Measurements from ENCODE around the gene FTCD. TPM values are rescaled to one million over a fixed set of nuclear protein-coding genes. Genes with fewer than 3 reads are reported as not detected.
A peak's percentile ranks its signal among the peaks of the same experiment; 100 is the strongest.

Gene FTCD
- total and polyA plus RNA-seq, 9 of the 15 experiments (the other 6 are each of a cell fraction or from before 2014, with no cell fraction given): 0.11 to 1.6 (median 0.67) TPM; not detected in 5

DNA sequence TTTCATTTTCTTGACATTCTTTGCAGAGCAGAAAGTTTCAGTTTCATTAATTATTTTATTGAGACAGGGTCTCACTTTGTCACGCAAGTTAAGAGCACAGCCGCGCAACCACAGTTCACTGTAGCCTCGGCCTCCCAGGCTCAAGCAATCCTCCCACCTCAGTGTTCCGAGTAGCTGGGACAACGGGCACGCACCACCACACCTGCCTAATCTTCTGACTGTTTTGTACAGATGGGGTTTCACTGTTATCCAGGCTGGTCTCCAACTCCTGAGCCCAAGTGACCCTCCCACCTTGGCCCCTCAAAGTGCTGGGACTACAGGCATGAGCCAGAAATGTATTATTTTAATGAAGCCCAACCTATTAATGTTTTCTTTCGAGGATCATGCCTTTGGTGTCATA, 31.9 kb upstream of the FTCD start (continued):
- TF ChIP-seq, protein P1, sequence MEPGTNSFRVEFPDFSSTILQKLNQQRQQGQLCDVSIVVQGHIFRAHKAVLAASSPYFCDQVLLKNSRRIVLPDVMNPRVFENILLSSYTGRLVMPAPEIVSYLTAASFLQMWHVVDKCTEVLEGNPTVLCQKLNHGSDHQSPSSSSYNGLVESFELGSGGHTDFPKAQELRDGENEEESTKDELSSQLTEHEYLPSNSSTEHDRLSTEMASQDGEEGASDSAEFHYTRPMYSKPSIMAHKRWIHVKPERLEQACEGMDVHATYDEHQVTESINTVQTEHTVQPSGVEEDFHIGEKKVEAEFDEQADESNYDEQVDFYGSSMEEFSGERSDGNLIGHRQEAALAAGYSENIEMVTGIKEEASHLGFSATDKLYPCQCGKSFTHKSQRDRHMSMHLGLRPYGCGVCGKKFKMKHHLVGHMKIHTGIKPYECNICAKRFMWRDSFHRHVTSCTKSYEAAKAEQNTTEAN (CRISPR knock-in tag; IDR thresholded peaks at IDR 0.05): no peak
- no peak for TF ChIP-seq STAG1 (CRISPR knock-in tag; IDR thresholded peaks at IDR 0.05; ENCODE audit: borderline replicate concordance)
- TF ChIP-seq, protein P2, sequence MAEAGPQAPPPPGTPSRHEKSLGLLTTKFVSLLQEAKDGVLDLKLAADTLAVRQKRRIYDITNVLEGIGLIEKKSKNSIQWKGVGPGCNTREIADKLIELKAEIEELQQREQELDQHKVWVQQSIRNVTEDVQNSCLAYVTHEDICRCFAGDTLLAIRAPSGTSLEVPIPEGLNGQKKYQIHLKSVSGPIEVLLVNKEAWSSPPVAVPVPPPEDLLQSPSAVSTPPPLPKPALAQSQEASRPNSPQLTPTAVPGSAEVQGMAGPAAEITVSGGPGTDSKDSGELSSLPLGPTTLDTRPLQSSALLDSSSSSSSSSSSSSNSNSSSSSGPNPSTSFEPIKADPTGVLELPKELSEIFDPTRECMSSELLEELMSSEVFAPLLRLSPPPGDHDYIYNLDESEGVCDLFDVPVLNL (CRISPR knock-in tag; IDR thresholded peaks at IDR 0.05; ENCODE audit: low read depth): no peak

- peaks cover 46% of the 10 kb centered on the region; the same call in 2 of the 3 replicates for H3K36me3 ChIP-seq (ENCODE audit: control insufficient read depth, insufficient read depth, low read length)
- in situ Hi-C loops (cut with MboI): no loop called here
- ATAC-seq (no peak), FAIRE-seq (no peak), DNase-seq (ENCODE audit: extremely low read depth in 1 of 4, low spot score in 3 of 4) (peak in 3 of 4 experiments; percentile 6 to 57 (median 7))
- peak overlapping the region; percentile 67; the same call in 2 of the 3 replicates for H3K27ac ChIP-seq (ENCODE audit: extremely low read depth, low read depth, low read length)
- H3K4me3 ChIP-seq: peak overlapping the region; percentile 88
- POLR2A ChIA-PET: interaction anchor here (0.6 to 0.7 kb wide), 2 partner anchors 10 to 1267 kb away, joined by 3 read pairs; no protein-coding TSS in a partner anchor
- peak overlapping the region; percentile 30 to 45; a peak in 3 of 4 replicates for H3K9ac ChIP-seq (ENCODE audit: insufficient read depth in 1 of 2, low read depth in 2 of 2, low read length in 2 of 2)
- H3K27me3 ChIP-seq (ENCODE audit: control insufficient read depth in 2 of 2, insufficient read depth in 2 of 2, low read length in 2 of 2): no peaks in the 10 kb centered on the region
- peak overlapping the region; percentile 96 for H2AFZ ChIP-seq (ENCODE audit: low read depth, low read length)
- peaks cover 31% of the 10 kb centered on the region for H3K79me2 ChIP-seq (ENCODE audit: control insufficient read depth, insufficient read depth, low read length)
- no peaks in the 10 kb centered on the region for H4K20me1 ChIP-seq (replicated peaks; ENCODE audit: control insufficient read depth, insufficient read depth, low read length)
- BruUV-seq (replicated peaks): no TSS peak
- peaks cover 57 to 85% of the 10 kb centered on the region in 2 experiments for H3K4me1 ChIP-seq (replicated peaks in 1 of 2; ENCODE audit: control insufficient read depth in 2 of 2, insufficient read depth in 2 of 2, low read length in 2 of 2)
- intact Hi-C loops (cut with micrococcal nuclease): loop anchor here (5.0 kb wide), 1 partner anchor 42 kb away; the partner anchor contains the start of gene LSS
- 7% methylated on average over 7 of the region's 7 CpGs for WGBS (ENCODE audit: insufficient coverage, low coverage, missing lambda C conversion rate)
- CTCF ChIA-PET (ENCODE audit: low intra/inter-chr PET ratio): no interaction called here
- peaks cover 5% of the 10 kb centered on the region for H3K9me1 ChIP-seq (ENCODE audit: control insufficient read depth, insufficient read depth, low read length)
- peak overlapping the region; percentile 95 for H3K4me2 ChIP-seq (ENCODE audit: insufficient read depth, low read length)
- no peaks in the 10 kb centered on the region for H3K9me3 ChIP-seq (replicated peaks; ENCODE audit: control insufficient read depth, insufficient read depth, low read depth, low read length)
- TF ChIP-seq SIX5 (IDR thresholded peaks at IDR 0.05; ENCODE audit: borderline replicate concordance in 1 of 2, insufficient read depth in 1 of 2, low read depth in 1 of 2, low read length in 2 of 2) (no peak), ARNT (IDR thresholded peaks at IDR 0.05) (no peak)
- TF ChIP-seq, protein P3, sequence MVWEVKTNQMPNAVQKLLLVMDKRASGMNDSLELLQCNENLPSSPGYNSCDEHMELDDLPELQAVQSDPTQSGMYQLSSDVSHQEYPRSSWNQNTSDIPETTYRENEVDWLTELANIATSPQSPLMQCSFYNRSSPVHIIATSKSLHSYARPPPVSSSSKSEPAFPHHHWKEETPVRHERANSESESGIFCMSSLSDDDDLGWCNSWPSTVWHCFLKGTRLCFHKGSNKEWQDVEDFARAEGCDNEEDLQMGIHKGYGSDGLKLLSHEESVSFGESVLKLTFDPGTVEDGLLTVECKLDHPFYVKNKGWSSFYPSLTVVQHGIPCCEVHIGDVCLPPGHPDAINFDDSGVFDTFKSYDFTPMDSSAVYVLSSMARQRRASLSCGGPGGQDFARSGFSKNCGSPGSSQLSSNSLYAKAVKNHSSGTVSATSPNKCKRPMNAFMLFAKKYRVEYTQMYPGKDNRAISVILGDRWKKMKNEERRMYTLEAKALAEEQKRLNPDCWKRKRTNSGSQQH (CRISPR knock-in tag; IDR thresholded peaks at IDR 0.05): 0 out of 2 replicates have a peak, but pooled peaks have one; percentile 4
These were observed 30.3 kb upstream of the FTCD start for GRCh38 chr21:46185716-46186115.
